Transverse colon (tissue), 4 donors: Measurements from ENCODE around the gene SLC5A9. TPM values are rescaled to one million over a fixed set of nuclear protein-coding genes. Genes with fewer than 3 reads are reported as not detected.
A peak's percentile ranks its signal among the peaks of the same experiment; 100 is the strongest.

ENCODE experiments used
- DNase-seq: peaks from one replicate; pipeline ENCODE4 v3.0.0-alpha.2; 2019
- H3K27ac ChIP-seq, 4 donors: fragments of 200-600 bp; sonication (generic); 2 replicates each; pipeline ENCODE4 v1.5.1; 2016 to 2018; ENCODE audit warnings: inconsistent platforms in 4 of 4
- H3K27me3 ChIP-seq: fragments of 200-600 bp; sonication (generic); 2 replicates; pipeline ENCODE4 v1.5.1; 2017; ENCODE audit warnings: inconsistent platforms
- H3K36me3 ChIP-seq, 4 donors: fragments of 200-600 bp; sonication (generic); 2 replicates each; pipeline ENCODE4 v1.5.1; 2017 to 2019; ENCODE audit warnings: inconsistent platforms in 4 of 4
- H3K4me1 ChIP-seq, 4 donors: fragments of 200-600 bp; sonication (generic); 2 replicates each; pipeline ENCODE4 v1.5.1; 2017 to 2020; ENCODE audit warnings: inconsistent platforms in 4 of 4
- H3K4me3 ChIP-seq, 4 donors: fragments of 200-600 bp; sonication (generic); 1 replicate in 1 of 4; 2 replicates in 3 of 4; pipeline versions ENCODE4 v1.5.1 to v1.6.1; 2017 to 2019; ENCODE audit warnings: inconsistent platforms in 4 of 4
- H3K9me3 ChIP-seq, 2 donors: fragments of 200-600 bp; sonication (generic); 2 replicates each; pipeline ENCODE4 v1.5.1; 2017 to 2019; ENCODE audit warnings: inconsistent platforms in 2 of 2
- CTCF ChIP-seq, 5 experiments: fragments of 200-600 bp in 3 of 5; fragments of 450-650 bp in 2 of 5; sonication (generic) in 3 of 5; IDR thresholded peaks; 1 replicate in 2 of 5; 2 replicates in 3 of 5; pipeline ENCODE4 v1.5.1; 2016 to 2017; ENCODE audit warnings: antibody characterized with exemption in 5 of 5, inconsistent platforms in 3 of 5, mild to moderate bottlenecking in 2 of 5, moderate library complexity in 1 of 5
- EP300 ChIP-seq: sonication (generic); formaldehyde crosslinking; IDR thresholded peaks from one replicate; pipeline ENCODE4 v1.6.1; 2017; ENCODE audit warnings: antibody characterized with exemption, low read depth
- POLR2A ChIP-seq: fragments of 450-650 bp; IDR thresholded peaks from one replicate; pipeline ENCODE4 v1.6.1; 2016; ENCODE audit warnings: antibody characterized with exemption, mild to moderate bottlenecking, moderate library complexity
- POLR2AphosphoS5 ChIP-seq, 3 donors: sonication (generic); formaldehyde crosslinking; IDR thresholded peaks; one replicate each; pipeline ENCODE4 v1.6.1; 2016; ENCODE audit warnings: antibody characterized with exemption in 3 of 3
- WGBS, 2 donors: methylation state at CpG; one replicate each; pipeline ENCODE4 v1.1.5; 2018; ENCODE audit warnings: low coverage in 1 of 2; 5-methylcytosine and 5-hydroxymethylcytosine counted together
- in situ Hi-C, 4 donors: fragments of 200-750 bp; cut with MboI; loops; one replicate each; pipeline versions ENCODE4 v1.15.0 to v1.15.1; 2017; ENCODE audit warnings: low sequenced_read_pairs in 3 of 4, low pct_ligation_motif_present in 1 of 4, low pct_unique_long_range_greater_than_20kb in 1 of 4
- intact Hi-C: fragments of 100-400 bp; cut with DNase I; formaldehyde crosslinking; loops from one replicate; pipeline ENCODE4 v1.15.1; 2023; ENCODE audit warnings: low total_unique reads
- total RNA-seq, 4 donors: library from RNA; depleted of rRNA; stranded (reverse); fragments of >200 nt; gene quantifications; one replicate each; pipeline ENCODE4 v1.1.0, GENCODE V29; 2016

Gene SLC5A9
- total RNA-seq, 4 donors from 2014 or later = 2.2 to 15.2 (median 3.0) TPM; not detected in 1

DNA sequence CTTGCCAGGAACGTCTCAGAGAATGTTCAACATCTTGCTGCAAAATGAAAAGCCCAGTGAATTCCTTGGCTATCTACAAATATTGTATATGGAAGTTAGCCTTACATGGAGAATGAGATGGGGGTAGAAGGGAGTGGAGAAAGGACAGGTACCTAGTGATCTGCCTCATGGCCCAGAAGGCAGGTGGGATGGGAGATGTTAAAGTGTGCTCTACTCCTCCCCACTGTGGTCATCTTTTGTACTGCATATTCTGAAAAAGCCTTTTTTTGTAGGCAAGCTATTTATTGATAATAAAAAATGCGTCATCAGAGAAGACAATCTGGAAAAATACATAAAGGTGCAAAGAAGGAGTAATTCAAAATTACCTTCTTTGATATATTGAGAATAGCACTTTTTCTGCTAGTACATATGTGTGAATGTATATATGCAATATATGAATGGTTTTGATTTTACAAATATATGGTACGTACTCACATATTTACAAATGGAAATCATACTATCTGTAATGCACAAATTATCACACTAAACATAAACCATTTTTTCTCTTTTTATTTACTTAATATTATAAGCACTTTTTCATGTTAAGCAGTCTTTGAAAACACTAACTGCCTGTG lies 19.1 kb upstream of the SLC5A9 start:
- WGBS, 2 donors = 61 to 71% methylated on average over 3 of the region's 3 CpGs
- DNase-seq = no peak
- in situ Hi-C loops = loop anchor here in 3 of 4 donors (10.0 to 25.0 kb wide), 3 partner anchors 91 to 466 kb away; no protein-coding TSS in a partner anchor

GRCh38 chr1:48205522-48205921 lies 17.0 kb upstream of the SLC5A9 start:
- no peak overlapping the region for H3K4me3 ChIP-seq
- no peak for DNase-seq
- no peak overlapping the region for H3K27ac ChIP-seq
- in situ Hi-C loops (loop anchor here in 3 of 4 donors (10.0 to 25.0 kb wide), 3 partner anchors 93 to 468 kb away; no protein-coding TSS in a partner anchor), intact Hi-C loops (no loop called here)
- 80 to 89% methylated on average over 1 to 5 of the region's 5 CpGs for WGBS, 2 donors
- H3K27me3 ChIP-seq = peaks cover 4% of the 10 kb centered on the region
- no peaks in the 10 kb centered on the region for H3K9me3 ChIP-seq
- H3K4me1 ChIP-seq = peaks cover 0 to 3% (median 0%) of the 10 kb centered on the region in 4 donors
- TF ChIP-seq POLR2A (no peak), EP300 (no peak), CTCF (IDR thresholded peaks at IDR 0.05) (no peak), POLR2AphosphoS5 (IDR thresholded peaks at IDR 0.05) (no peak)
- H3K36me3 ChIP-seq = no peaks in the 10 kb centered on the region

More for the DNA sequence above, 19.1 kb upstream of the SLC5A9 start:
- H3K4me1 ChIP-seq = peaks cover 0 to 3% (median 0%) of the 10 kb centered on the region in 4 donors
- H3K9me3 ChIP-seq = no peaks in the 10 kb centered on the region
- H3K27ac ChIP-seq = no peak overlapping the region
- no peak overlapping the region for H3K4me3 ChIP-seq
- intact Hi-C loops = no loop called here
- TF ChIP-seq EP300 = no peak
- TF ChIP-seq CTCF (IDR thresholded peaks at IDR 0.05) = peak; percentile 50 to 67 (median 58)
- no peaks in the 10 kb centered on the region for H3K36me3 ChIP-seq
- H3K27me3 ChIP-seq = peaks cover 4% of the 10 kb centered on the region

- H3K4me3 ChIP-seq = no peak overlapping the region
- in situ Hi-C loops (loop anchor here in 3 of 4 donors (10.0 to 25.0 kb wide), 3 partner anchors 94 to 469 kb away; no protein-coding TSS in a partner anchor), intact Hi-C loops (no loop called here)
- no peak overlapping the region for H3K27ac ChIP-seq
- DNase-seq = no peak
- H3K36me3 ChIP-seq = no peaks in the 10 kb centered on the region
- WGBS, 2 donors = 66 to 73% methylated on average over 2 to 5 of the region's 5 CpGs
- no peak for TF ChIP-seq POLR2AphosphoS5 (IDR thresholded peaks at IDR 0.05)
- no peak for TF ChIP-seq EP300
- no peak for TF ChIP-seq POLR2A
- H3K4me1 ChIP-seq = peaks cover 0 to 3% (median 0%) of the 10 kb centered on the region in 4 donors
- H3K9me3 ChIP-seq = no peaks in the 10 kb centered on the region
- no peaks in the 10 kb centered on the region for H3K27me3 ChIP-seq
Observed at GRCh38 chr1:48206371-48206770, 16.1 kb upstream of the SLC5A9 start.

- Histone ChIP-seq H3K4me3 (no peak overlapping the region), H3K4me1 (peaks cover 0 to 3% (median 0%) of the 10 kb centered on the region in 4 donors), H3K36me3 (no peaks in the 10 kb centered on the region), H3K27ac (no peak overlapping the region), H3K27me3 (no peaks in the 10 kb centered on the region), H3K9me3 (no peaks in the 10 kb centered on the region)
- intact Hi-C loops (no loop called here), in situ Hi-C loops (loop anchor here in 3 of 4 donors (10.0 to 25.0 kb wide), 3 partner anchors 95 to 470 kb away; no protein-coding TSS in a partner anchor)
- TF ChIP-seq EP300 = no peak
- no peak for TF ChIP-seq POLR2A
- no peak for TF ChIP-seq POLR2AphosphoS5 (IDR thresholded peaks at IDR 0.05)
- TF ChIP-seq CTCF (IDR thresholded peaks at IDR 0.05) = no peak
- DNase-seq = no peak
- 57% methylated on average over 3 of the region's 3 CpGs; no CpG with 5 or more reads in 1 of the 2 donors for WGBS, 2 donors
Observed at GRCh38 chr1:48207131-48207530, 15.4 kb upstream of the SLC5A9 start.
